Measurements from ENCODE around the gene VAMP8. TPM values are rescaled to one million over a fixed set of nuclear protein-coding genes. Genes with fewer than 3 reads are reported as not detected.

Gene VAMP8
- total and polyA plus RNA-seq, 2 donors (not counting 3 experiments of a cell fraction or from before 2014, with no cell fraction given) = 39.0 to 68.7 TPM

GRCh38 chr2:85577063-85577385, 362 bp upstream of the VAMP8 start:
- H3K4me3 ChIP-seq (replicated peaks in 1 of 3; ENCODE audit: insufficient read depth in 1 of 3, low read depth in 1 of 3, low read length in 3 of 3) = no peak overlapping the region
- CTCF ChIA-PET = interaction anchor here (0.7 to 1.7 kb wide), 4 partner anchors 8 to 67 kb away, joined by 3 to 5 read pairs (median 5); partner anchors contain the start of gene RNF181
- no peak for FAIRE-seq
- no peaks in the 10 kb centered on the region for H3K79me2 ChIP-seq (ENCODE audit: control insufficient read depth, insufficient read depth, low read length)
- peak overlapping the region; percentile 54 for H3K4me2 ChIP-seq (ENCODE audit: insufficient read depth, low read length)
- no peak for TF ChIP-seq GATA2 (IDR thresholded peaks at IDR 0.05; ENCODE audit: insufficient read depth, insufficient read length, low read depth, low read length)
- no peak for TF ChIP-seq POLR2A (IDR thresholded peaks at IDR 0.05; ENCODE audit: low read depth, low read length)
- TF ChIP-seq EZH2 (IDR thresholded peaks at IDR 0.05; ENCODE audit: borderline replicate concordance, low read depth, low read length, severe bottlenecking) = no peak
- TF ChIP-seq CTCF (IDR thresholded peaks at IDR 0.05; ENCODE audit: extremely low read depth in 1 of 2, insufficient read depth in 1 of 2, low read depth in 1 of 2, low read length in 2 of 2) = no peak
- no peak for TF ChIP-seq MYC (IDR thresholded peaks at IDR 0.05; ENCODE audit: low read depth, low read length)
- TF ChIP-seq FOS (IDR thresholded peaks at IDR 0.05; ENCODE audit: borderline replicate concordance, insufficient read depth, low read length) = no peak
- no peak for TF ChIP-seq POLR2AphosphoS5 (IDR thresholded peaks at IDR 0.05; ENCODE audit: insufficient read depth, low read depth, low read length)
- H2AFZ ChIP-seq (ENCODE audit: low read depth, low read length) = peak overlapping the region; percentile 53
- dilution Hi-C loops (cut with MboI; ENCODE audit: extremely low pct_ligation_motif_present, low sequenced_read_pairs) (no loop called here), intact Hi-C loops (cut with micrococcal nuclease) (no loop called here)
- H3K27me3 ChIP-seq (ENCODE audit: control insufficient read depth in 2 of 2, insufficient read depth in 2 of 2, low read length in 2 of 2) = peaks cover 0 to 5% of the 10 kb centered on the region in 2 experiments
- DNase-seq (ENCODE audit: low read depth, low spot score) = no peak
- H3K9ac ChIP-seq (replicated peaks; ENCODE audit: extremely low read depth, insufficient read depth, low read length) = no peak overlapping the region
- no TSS peak for BruUV-seq (replicated peaks)
- H3K4me1 ChIP-seq (ENCODE audit: control insufficient read depth, extremely low read depth, insufficient read depth, low read length) = peaks cover 22% of the 10 kb centered on the region
- H3K9me1 ChIP-seq (replicated peaks; ENCODE audit: control insufficient read depth, extremely low read depth, insufficient read depth, low read length) = no peaks in the 10 kb centered on the region
- no peaks in the 10 kb centered on the region for H3K36me3 ChIP-seq (ENCODE audit: control insufficient read depth in 2 of 2, extremely low read depth in 1 of 2, insufficient read depth in 2 of 2, low read length in 2 of 2)
- H3K9me3 ChIP-seq (replicated peaks; ENCODE audit: control insufficient read depth, insufficient read depth, low read length) = no peaks in the 10 kb centered on the region
- POLR2A ChIA-PET = no interaction called here
- H3K27ac ChIP-seq (ENCODE audit: insufficient read depth, low read depth, low read length) = no peak overlapping the region
- H4K20me1 ChIP-seq (replicated peaks; ENCODE audit: control insufficient read depth, extremely low read depth, insufficient read depth, low read length) = no peaks in the 10 kb centered on the region

Measured in endothelial cell of umbilical vein (primary cell).